SK-N-SH treated with all-trans-retinoic acid at 6 μM for 48 hours (cell line): ENCODE measurements around the gene ADAMTS2.

Experiments
- ATAC-seq: fragments of 200-7000 bp; cut with Tn5 transposase; 3 replicates; pipeline ENCODE4 v1.9.1; 2020; ENCODE audit warnings: mild to moderate bottlenecking, moderate library complexity
- ARNTL ChIP-seq: fragments of 450-650 bp; formaldehyde crosslinking; IDR thresholded peaks from 2 replicates; pipeline ENCODE4 v1.5.0; 2020; ENCODE audit warnings: low read depth, mild to moderate bottlenecking, moderate library complexity, borderline replicate concordance
- BACH2 ChIP-seq: fragments of 250-450 bp; sonication (Bioruptor Pico); IDR thresholded peaks from 2 replicates; pipeline ENCODE4 v1.9.0; 2021; ENCODE audit warnings: mild to moderate bottlenecking, borderline replicate concordance
- CSDC2 ChIP-seq: fragments of 250-450 bp; sonication (Bioruptor Pico); IDR thresholded peaks from 2 replicates; pipeline ENCODE4 v1.5.0; 2020; ENCODE audit warnings: mild to moderate bottlenecking, moderate library complexity
- ESRRG ChIP-seq: fragments of 250-450 bp; sonication (Bioruptor Pico); IDR thresholded peaks from 2 replicates; pipeline ENCODE4 v1.6.1; 2021; ENCODE audit warnings: mild to moderate bottlenecking
- GLIS3 ChIP-seq: fragments of 250-450 bp; sonication (Bioruptor Pico); IDR thresholded peaks from 2 replicates; pipeline ENCODE4 v1.5.0; 2020; ENCODE audit warnings: mild to moderate bottlenecking, moderate library complexity
- ISL1 ChIP-seq: fragments of 250-450 bp; sonication (Bioruptor Pico); IDR thresholded peaks from 2 replicates; pipeline ENCODE4 v2.1.2; 2022; ENCODE audit warnings: mild to moderate bottlenecking, moderate library complexity
- OSR1 ChIP-seq: fragments of 250-450 bp; sonication (Bioruptor Pico); IDR thresholded peaks from 2 replicates; pipeline ENCODE4 v1.8.0; 2022; ENCODE audit warnings: moderate library complexity, mild to moderate bottlenecking, inconsistent platforms
- PATZ1 ChIP-seq: fragments of 250-450 bp; sonication (Bioruptor Pico); IDR thresholded peaks from 2 replicates; pipeline ENCODE4 v1.8.0; 2020; ENCODE audit warnings: mild to moderate bottlenecking, moderate library complexity, borderline replicate concordance
- POU6F1 ChIP-seq: fragments of 250-450 bp; sonication (Bioruptor Pico); IDR thresholded peaks from 2 replicates; pipeline ENCODE4 v1.8.0; 2021; ENCODE audit warnings: low read depth, mild to moderate bottlenecking, moderate library complexity, borderline replicate concordance
- PPARA ChIP-seq: fragments of 250-450 bp; sonication (Bioruptor Pico); IDR thresholded peaks from 2 replicates; pipeline ENCODE4 v1.5.0; 2020; ENCODE audit warnings: mild to moderate bottlenecking, borderline replicate concordance
- RARB ChIP-seq: fragments of 250-450 bp; sonication (Bioruptor Pico); IDR thresholded peaks from 2 replicates; pipeline ENCODE4 v1.8.0; 2021; ENCODE audit warnings: mild to moderate bottlenecking, moderate library complexity
- SNAI2 ChIP-seq: fragments of 250-450 bp; sonication (Bioruptor Pico); IDR thresholded peaks from 2 replicates; pipeline ENCODE4 v1.5.0; 2020; ENCODE audit warnings: mild to moderate bottlenecking, moderate library complexity
- TOX ChIP-seq: fragments of 250-450 bp; sonication (Bioruptor Pico); IDR thresholded peaks from 2 replicates; pipeline ENCODE4 v1.8.0; 2021; ENCODE audit warnings: mild to moderate bottlenecking, moderate library complexity, borderline replicate concordance
- ZC3H10 ChIP-seq: fragments of 250-450 bp; sonication (Bioruptor Pico); IDR thresholded peaks from 2 replicates; pipeline ENCODE4 v1.5.1; 2021; ENCODE audit warnings: mild to moderate bottlenecking, moderate library complexity
- ZFP3 ChIP-seq: fragments of 250-450 bp; sonication (Bioruptor Pico); IDR thresholded peaks from 2 replicates; pipeline ENCODE4 v1.5.0; 2020; ENCODE audit warnings: mild to moderate bottlenecking, moderate library complexity
- ZNF565 ChIP-seq: fragments of 450-650 bp; formaldehyde crosslinking; conservative IDR thresholded peaks from 2 replicates; pipeline ENCODE4 v1.5.0; 2020; ENCODE audit warnings: low read depth, mild to moderate bottlenecking, moderate library complexity
- TF ChIP-seq, protein P1 (sequence below): fragments of 250-450 bp; sonication (Bioruptor Pico); IDR thresholded peaks from 2 replicates; pipeline ENCODE4 v1.5.1; 2020; ENCODE audit warnings: low read depth, mild to moderate bottlenecking, moderate library complexity
- TF ChIP-seq, protein P2 (sequence below): fragments of 250-450 bp; sonication (Bioruptor Pico); IDR thresholded peaks from 2 replicates; pipeline ENCODE4 v1.5.1; 2021; ENCODE audit warnings: mild to moderate bottlenecking, moderate library complexity
- TF ChIP-seq, protein P3 (sequence below): fragments of 250-450 bp; sonication (Bioruptor Pico); IDR thresholded peaks from 2 replicates; pipeline ENCODE4 v1.5.0; 2020; ENCODE audit warnings: mild to moderate bottlenecking, moderate library complexity

Gene ADAMTS2

GRCh38 chr5:179132586-179133355 lies 212.5 kb downstream of the ADAMTS2 start (continued):
- TF ChIP-seq ISL1 (CRISPR knock-in tag) = no peak
- no peak for TF ChIP-seq TOX (CRISPR knock-in tag)
- TF ChIP-seq ARNTL (CRISPR knock-in tag) = no peak
- TF ChIP-seq, protein P1, sequence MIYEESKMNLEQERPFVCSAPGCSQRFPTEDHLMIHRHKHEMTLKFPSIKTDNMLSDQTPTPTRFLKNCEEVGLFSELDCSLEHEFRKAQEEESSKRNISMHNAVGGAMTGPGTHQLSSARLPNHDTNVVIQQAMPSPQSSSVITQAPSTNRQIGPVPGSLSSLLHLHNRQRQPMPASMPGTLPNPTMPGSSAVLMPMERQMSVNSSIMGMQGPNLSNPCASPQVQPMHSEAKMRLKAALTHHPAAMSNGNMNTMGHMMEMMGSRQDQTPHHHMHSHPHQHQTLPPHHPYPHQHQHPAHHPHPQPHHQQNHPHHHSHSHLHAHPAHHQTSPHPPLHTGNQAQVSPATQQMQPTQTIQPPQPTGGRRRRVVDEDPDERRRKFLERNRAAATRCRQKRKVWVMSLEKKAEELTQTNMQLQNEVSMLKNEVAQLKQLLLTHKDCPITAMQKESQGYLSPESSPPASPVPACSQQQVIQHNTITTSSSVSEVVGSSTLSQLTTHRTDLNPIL (CRISPR knock-in tag) = no peak
- TF ChIP-seq, protein P2, sequence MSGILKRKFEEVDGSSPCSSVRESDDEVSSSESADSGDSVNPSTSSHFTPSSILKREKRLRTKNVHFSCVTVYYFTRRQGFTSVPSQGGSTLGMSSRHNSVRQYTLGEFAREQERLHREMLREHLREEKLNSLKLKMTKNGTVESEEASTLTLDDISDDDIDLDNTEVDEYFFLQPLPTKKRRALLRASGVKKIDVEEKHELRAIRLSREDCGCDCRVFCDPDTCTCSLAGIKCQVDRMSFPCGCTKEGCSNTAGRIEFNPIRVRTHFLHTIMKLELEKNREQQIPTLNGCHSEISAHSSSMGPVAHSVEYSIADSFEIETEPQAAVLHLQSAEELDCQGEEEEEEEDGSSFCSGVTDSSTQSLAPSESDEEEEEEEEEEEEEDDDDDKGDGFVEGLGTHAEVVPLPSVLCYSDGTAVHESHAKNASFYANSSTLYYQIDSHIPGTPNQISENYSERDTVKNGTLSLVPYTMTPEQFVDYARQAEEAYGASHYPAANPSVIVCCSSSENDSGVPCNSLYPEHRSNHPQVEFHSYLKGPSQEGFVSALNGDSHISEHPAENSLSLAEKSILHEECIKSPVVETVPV (CRISPR knock-in tag) = no peak
- TF ChIP-seq, all 23 proteins: peak for 0

GRCh38 chr5:179131886-179132585 lies 213.2 kb downstream of the ADAMTS2 start:
- ATAC-seq = no peak
- TF ChIP-seq ZNF565 (no peak), OSR1 (no peak), SNAI2 (CRISPR knock-in tag) (no peak)
- TF ChIP-seq, protein P3, sequence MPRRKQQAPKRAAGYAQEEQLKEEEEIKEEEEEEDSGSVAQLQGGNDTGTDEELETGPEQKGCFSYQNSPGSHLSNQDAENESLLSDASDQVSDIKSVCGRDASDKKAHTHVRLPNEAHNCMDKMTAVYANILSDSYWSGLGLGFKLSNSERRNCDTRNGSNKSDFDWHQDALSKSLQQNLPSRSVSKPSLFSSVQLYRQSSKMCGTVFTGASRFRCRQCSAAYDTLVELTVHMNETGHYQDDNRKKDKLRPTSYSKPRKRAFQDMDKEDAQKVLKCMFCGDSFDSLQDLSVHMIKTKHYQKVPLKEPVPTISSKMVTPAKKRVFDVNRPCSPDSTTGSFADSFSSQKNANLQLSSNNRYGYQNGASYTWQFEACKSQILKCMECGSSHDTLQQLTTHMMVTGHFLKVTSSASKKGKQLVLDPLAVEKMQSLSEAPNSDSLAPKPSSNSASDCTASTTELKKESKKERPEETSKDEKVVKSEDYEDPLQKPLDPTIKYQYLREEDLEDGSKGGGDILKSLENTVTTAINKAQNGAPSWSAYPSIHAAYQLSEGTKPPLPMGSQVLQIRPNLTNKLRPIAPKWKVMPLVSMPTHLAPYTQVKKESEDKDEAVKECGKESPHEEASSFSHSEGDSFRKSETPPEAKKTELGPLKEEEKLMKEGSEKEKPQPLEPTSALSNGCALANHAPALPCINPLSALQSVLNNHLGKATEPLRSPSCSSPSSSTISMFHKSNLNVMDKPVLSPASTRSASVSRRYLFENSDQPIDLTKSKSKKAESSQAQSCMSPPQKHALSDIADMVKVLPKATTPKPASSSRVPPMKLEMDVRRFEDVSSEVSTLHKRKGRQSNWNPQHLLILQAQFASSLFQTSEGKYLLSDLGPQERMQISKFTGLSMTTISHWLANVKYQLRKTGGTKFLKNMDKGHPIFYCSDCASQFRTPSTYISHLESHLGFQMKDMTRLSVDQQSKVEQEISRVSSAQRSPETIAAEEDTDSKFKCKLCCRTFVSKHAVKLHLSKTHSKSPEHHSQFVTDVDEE = no peak

GRCh38 chr5:179131321-179131835 lies 213.9 kb downstream of the ADAMTS2 start:
- no peak for ATAC-seq

More at GRCh38 chr5:179131321-179131835, 213.9 kb downstream of the ADAMTS2 start:
- TF ChIP-seq, protein P1 (CRISPR knock-in tag) = no peak
- no peak for TF ChIP-seq PATZ1 (CRISPR knock-in tag)
- no peak for TF ChIP-seq RARB
- no peak for TF ChIP-seq ESRRG (CRISPR knock-in tag)
- no peak for TF ChIP-seq CSDC2
- no peak for TF ChIP-seq PPARA (CRISPR knock-in tag)
- no peak for TF ChIP-seq GLIS3
- no peak for TF ChIP-seq ZFP3 (CRISPR knock-in tag)
- no peak for TF ChIP-seq ZC3H10 (CRISPR knock-in tag)
- TF ChIP-seq SNAI2 (CRISPR knock-in tag) = no peak
- TF ChIP-seq ZNF565 = no peak
- no peak for TF ChIP-seq OSR1
- no peak for TF ChIP-seq TOX (CRISPR knock-in tag)
- no peak for TF ChIP-seq POU6F1
- TF ChIP-seq BACH2 (CRISPR knock-in tag) = no peak
